GM19468 (cell line): ENCODE data around the gene SLC7A1.

Source experiments
- ATAC-seq: cut with Tn5 transposase; IDR thresholded peaks from one replicate; pipeline ENCODE4 v1.9.1; 2021; ENCODE audit warnings: mild to moderate bottlenecking, moderate library complexity, moderate number of reproducible peaks; ENCODE audit not compliant: unreplicated experiment; ENCODE audit errors: extremely low read depth

Gene SLC7A1

GRCh38 chr13:29473166-29473565 is 122.3 kb downstream of the SLC7A1 start:
- ATAC-seq = no peak

- ATAC-seq = no peak
Observed at GRCh38 chr13:29472332-29472961, 123.0 kb downstream of the SLC7A1 start.

GRCh38 chr13:29471551-29471950 is 123.9 kb downstream of the SLC7A1 start:
- no peak for ATAC-seq

- ATAC-seq = no peak
Observed at GRCh38 chr13:29465741-29466293, 129.7 kb downstream of the SLC7A1 start.

GRCh38 chr13:29464105-29464679 is 131.3 kb downstream of the SLC7A1 start:
- ATAC-seq = no peak

GRCh38 chr13:29459813-29460355 is 135.6 kb downstream of the SLC7A1 start:
- no peak for ATAC-seq
